Chondrocyte (in vitro differentiated cells): ENCODE data around the gene POLR1C. TPM values are rescaled to one million over a fixed set of nuclear protein-coding genes. Genes with fewer than 3 reads are reported as not detected.
A peak's percentile ranks its signal among the peaks of the same experiment; 100 is the strongest.

Source experiments
- DNase-seq: peaks from one replicate; pipeline ENCODE4 v3.0.0; 2021; ENCODE audit warnings: mixed read lengths, low spot score
- H3K27ac Mint-ChIP-seq: one replicate; pipeline ENCODE4 v1.8.0; 2021; ENCODE audit warnings: mild to moderate bottlenecking, moderate library complexity, mixed read lengths; ENCODE audit not compliant: unreplicated experiment
- H3K27me3 Mint-ChIP-seq: 2 replicates; pipeline ENCODE4 v1.8.0; 2021; ENCODE audit warnings: low read depth, mixed read lengths
- H3K36me3 Mint-ChIP-seq: 2 replicates; pipeline ENCODE4 v1.8.0; 2021; ENCODE audit warnings: low read depth, mixed read lengths
- H3K4me1 Mint-ChIP-seq: 2 replicates; pipeline ENCODE4 v1.8.0; 2021; ENCODE audit warnings: low read depth, mild to moderate bottlenecking, mixed read lengths
- H3K4me3 Mint-ChIP-seq: one replicate; pipeline ENCODE4 v1.8.0; 2021; ENCODE audit warnings: mild to moderate bottlenecking, moderate library complexity, mixed read lengths; ENCODE audit not compliant: unreplicated experiment
- H3K9me3 Mint-ChIP-seq: 2 replicates; pipeline ENCODE4 v1.8.0; 2021; ENCODE audit warnings: low read depth, mixed read lengths
- total RNA-seq: library from RNA; stranded (reverse); gene quantifications from 3 replicates; pipeline ENCODE4 v1.2.1, GENCODE V29; 2021
- TF ChIP-seq, protein P1 (sequence below): fragments of 200-600 bp; sonication (generic); IDR thresholded peaks from 2 replicates; pipeline ENCODE4 v1.5.0; 2021; ENCODE audit warnings: antibody characterized with exemption, mild to moderate bottlenecking, moderate library complexity

Gene POLR1C
- total RNA-seq, 1 donor from 2014 or later, result 20.1 TPM

DNA sequence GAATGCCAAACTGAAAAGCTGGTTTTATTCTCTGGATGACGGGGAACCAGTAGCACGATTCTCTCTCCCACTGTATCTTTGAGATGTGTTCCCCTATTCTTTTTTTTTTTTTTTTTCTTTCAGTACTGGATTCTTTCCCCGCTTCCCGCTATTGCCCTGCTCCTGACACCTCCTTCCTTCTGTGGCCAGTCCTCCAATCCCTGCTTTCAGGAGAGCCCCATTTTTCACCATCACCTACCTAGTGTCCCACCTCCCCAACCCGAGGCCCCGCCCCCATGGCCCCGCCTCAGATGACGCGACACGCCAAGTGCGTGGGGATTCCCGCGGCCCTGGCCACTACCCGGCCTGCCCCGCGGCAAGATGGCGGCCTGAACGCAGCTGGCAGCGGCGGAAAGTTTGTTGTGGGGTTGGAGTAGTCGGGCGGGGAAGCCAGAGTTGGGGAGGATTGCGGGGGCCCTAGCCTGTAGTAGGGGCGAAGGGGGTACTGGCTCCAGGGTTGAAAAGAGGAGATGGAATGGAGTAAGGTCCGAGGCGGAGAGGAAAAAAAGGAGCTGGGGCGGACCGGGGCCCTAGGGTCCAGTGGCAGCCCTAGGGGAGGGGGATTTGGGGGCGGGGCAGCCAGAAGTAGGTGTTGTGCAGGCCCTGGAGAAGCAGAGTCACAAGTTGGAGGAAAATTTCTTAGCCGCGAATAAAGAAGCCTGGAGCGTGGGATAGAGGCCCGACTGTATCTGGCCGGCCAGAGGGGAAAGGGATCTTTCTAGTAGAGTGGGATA is 39.5 kb upstream of the POLR1C start, which contains the start of gene TJAP1:
TJAP1 (plus strand) TSS at position 336 of the 773 bp plus-strand sequence. CDS start 21,432 bp downstream, outside the sequence.
- Mint-ChIP-seq H3K4me1 (peaks cover 39% of the 10 kb centered on the region), H3K9me3 (no peaks in the 10 kb centered on the region), H3K27me3 (peaks cover 1% of the 10 kb centered on the region), H3K27ac (peak within 1 kb of the TSS; percentile 96), H3K36me3 (no peaks in the 10 kb centered on the region), H3K4me3 (peak within 1 kb of the TSS; percentile 85)
- no peak for DNase-seq
- TF ChIP-seq, protein P1, sequence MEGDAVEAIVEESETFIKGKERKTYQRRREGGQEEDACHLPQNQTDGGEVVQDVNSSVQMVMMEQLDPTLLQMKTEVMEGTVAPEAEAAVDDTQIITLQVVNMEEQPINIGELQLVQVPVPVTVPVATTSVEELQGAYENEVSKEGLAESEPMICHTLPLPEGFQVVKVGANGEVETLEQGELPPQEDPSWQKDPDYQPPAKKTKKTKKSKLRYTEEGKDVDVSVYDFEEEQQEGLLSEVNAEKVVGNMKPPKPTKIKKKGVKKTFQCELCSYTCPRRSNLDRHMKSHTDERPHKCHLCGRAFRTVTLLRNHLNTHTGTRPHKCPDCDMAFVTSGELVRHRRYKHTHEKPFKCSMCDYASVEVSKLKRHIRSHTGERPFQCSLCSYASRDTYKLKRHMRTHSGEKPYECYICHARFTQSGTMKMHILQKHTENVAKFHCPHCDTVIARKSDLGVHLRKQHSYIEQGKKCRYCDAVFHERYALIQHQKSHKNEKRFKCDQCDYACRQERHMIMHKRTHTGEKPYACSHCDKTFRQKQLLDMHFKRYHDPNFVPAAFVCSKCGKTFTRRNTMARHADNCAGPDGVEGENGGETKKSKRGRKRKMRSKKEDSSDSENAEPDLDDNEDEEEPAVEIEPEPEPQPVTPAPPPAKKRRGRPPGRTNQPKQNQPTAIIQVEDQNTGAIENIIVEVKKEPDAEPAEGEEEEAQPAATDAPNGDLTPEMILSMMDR, result no peak

DNA sequence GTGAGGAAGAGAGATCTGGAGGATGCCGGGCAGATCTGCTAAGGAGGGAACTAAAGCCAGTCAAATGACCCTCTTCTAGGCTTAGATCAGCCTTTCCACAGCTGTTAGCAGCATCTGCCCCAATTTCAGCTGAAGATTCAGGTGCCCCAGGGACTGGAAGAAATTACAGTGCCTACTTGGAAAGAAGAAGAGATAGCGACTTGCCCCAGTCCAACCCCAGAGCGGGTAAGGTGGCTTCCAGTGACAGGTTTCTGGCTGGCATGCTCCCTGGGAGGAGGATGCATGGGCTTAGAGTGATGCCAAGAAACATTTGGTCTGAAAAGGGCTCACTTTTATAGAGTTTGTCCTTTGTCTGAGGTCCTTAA is 38.9 kb upstream of the POLR1C start:
- TF ChIP-seq, protein P1, result no peak
- H3K4me3 Mint-ChIP-seq, result peak overlapping the region; percentile 85
- H3K4me1 Mint-ChIP-seq, result peaks cover 39% of the 10 kb centered on the region
- peaks cover 1% of the 10 kb centered on the region for H3K27me3 Mint-ChIP-seq
- DNase-seq, result no peak
- H3K27ac Mint-ChIP-seq, result peak overlapping the region; percentile 96
- H3K9me3 Mint-ChIP-seq, result no peaks in the 10 kb centered on the region
- no peaks in the 10 kb centered on the region for H3K36me3 Mint-ChIP-seq

DNA sequence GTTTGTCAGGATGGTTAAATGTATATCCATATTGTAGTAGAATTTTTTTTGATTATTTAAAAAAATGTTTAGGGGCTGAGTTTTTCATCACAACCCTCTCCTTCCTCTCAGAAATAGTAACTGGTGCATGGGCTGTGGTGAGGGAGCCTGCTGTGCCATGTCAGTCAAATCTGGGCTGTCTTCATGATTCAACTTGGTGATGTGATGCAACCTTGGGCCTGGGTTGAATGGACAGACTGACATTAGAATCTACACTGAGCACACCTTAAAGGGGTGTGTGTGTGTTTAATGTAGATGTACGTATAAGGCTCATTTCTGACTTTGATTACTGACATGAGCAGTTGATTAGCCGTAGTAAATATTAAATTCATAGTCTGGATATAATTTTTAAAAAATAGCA is 35.8 kb upstream of the POLR1C start:
- H3K4me3 Mint-ChIP-seq, result no peak overlapping the region
- H3K4me1 Mint-ChIP-seq, result peaks cover 39% of the 10 kb centered on the region
- no peak overlapping the region for H3K27ac Mint-ChIP-seq
- TF ChIP-seq, protein P1, result no peak
- H3K27me3 Mint-ChIP-seq, result no peaks in the 10 kb centered on the region
- no peaks in the 10 kb centered on the region for H3K9me3 Mint-ChIP-seq
- no peaks in the 10 kb centered on the region for H3K36me3 Mint-ChIP-seq
- no peak for DNase-seq

DNA sequence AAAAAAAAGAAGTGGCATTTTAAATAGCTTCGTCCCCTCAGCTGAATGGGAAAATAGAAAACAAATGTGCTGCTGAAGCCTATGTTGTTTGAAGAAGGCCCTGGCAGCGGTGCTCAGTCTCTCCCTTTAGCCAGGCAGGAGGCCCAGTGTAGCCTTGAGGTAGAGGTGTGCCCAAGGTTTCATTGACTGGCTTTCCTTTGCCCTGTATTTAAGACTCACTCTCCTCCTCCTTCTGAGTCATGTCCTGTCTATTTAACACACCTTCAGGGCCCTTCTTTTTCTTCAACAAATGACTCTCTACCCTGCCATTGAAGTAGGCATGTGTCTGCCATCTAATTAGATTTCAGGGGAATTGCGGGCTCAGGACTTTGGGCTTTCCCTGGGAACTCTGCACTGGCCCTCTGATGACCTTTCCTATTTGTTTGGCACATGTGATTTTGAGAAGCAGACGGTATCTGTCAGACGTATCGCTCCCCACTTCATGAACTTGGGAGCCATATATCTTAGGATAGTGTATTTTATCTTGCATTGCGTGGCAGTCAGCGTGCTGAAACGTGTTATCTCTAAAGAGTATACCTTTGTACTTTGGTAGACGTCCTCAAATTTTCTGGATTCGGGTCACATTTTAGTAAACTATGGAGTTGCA is 35.2 kb upstream of the POLR1C start:
- TF ChIP-seq, protein P1, result no peak
- no peak overlapping the region for H3K4me3 Mint-ChIP-seq
- H3K4me1 Mint-ChIP-seq, result peaks cover 37% of the 10 kb centered on the region
- no peaks in the 10 kb centered on the region for H3K27me3 Mint-ChIP-seq
- DNase-seq, result no peak
- no peaks in the 10 kb centered on the region for H3K9me3 Mint-ChIP-seq
- no peaks in the 10 kb centered on the region for H3K36me3 Mint-ChIP-seq
- no peak overlapping the region for H3K27ac Mint-ChIP-seq

DNA sequence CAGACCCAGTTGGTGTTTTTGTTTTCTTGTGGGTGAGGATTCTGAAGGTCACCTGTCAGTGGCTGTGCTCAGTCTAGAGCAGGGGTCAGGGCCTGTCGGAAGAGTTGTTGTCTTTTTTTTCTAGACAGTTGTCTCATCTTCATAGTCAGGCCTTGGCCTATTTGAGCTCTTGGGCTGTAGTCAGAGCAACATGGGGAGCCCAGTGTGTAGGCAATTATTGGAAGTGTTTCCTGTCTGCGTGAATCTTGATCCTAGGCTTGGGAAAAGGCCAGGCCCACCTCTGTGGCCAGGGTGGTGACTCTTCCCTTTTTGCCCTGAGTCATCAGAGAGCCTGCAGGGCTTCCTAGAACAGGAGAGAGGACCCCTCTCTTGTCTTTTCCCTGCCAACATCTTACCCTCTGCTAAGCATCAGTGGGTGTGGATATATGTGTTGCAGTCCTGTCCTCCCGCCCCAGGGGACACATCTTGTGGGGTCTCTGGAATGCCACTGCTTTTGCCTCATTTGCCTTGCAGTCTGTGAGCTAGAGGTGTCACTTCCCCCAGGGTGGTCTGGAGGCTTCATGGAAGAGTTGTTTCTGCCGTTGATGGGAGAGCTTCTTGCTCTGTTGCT is 28.1 kb upstream of the POLR1C start:
- H3K27ac Mint-ChIP-seq, result no peak overlapping the region
- no peak overlapping the region for H3K4me3 Mint-ChIP-seq
- no peaks in the 10 kb centered on the region for H3K27me3 Mint-ChIP-seq

More for the DNA sequence above, 28.1 kb upstream of the POLR1C start:
- TF ChIP-seq, protein P1, result no peak
- Mint-ChIP-seq H3K4me1 (peaks cover 34% of the 10 kb centered on the region), H3K36me3 (no peaks in the 10 kb centered on the region), H3K9me3 (no peaks in the 10 kb centered on the region)
- DNase-seq, result no peak
